Common myeloid progenitor, CD34-positive (primary cell): ENCODE results near the gene PHIP.

Experiments
- CTCF ChIA-PET: fragments of 350-600 bp; sonication (Branson Sonifier 250); formaldehyde crosslinking; loops from one replicate; lab custom pipeline; 2021; ENCODE audit warnings: antibody characterized with exemption; lab: Charles Lee
- POLR2A ChIA-PET: fragments of 350-600 bp; sonication (Branson Sonifier 250); formaldehyde crosslinking; loops from one replicate; lab custom pipeline; 2021; ENCODE audit warnings: antibody characterized with exemption; lab: Charles Lee
- DNase-seq, 3 donors: peaks; one replicate each; pipeline versions ENCODE4 v3.0.0 to v3.0.0-alpha.2; 2013
- H3K27ac ChIP-seq, 2 experiments: 1 replicate in 1 of 2; 2 replicates in 1 of 2; pipeline ENCODE4 v1.7.0; 2013; ENCODE audit warnings: inconsistent platforms in 2 of 2, low read length in 2 of 2, mild to moderate bottlenecking in 2 of 2, low read depth in 1 of 2, moderate library complexity in 1 of 2; ENCODE audit not compliant: severe bottlenecking in 2 of 2, insufficient read depth in 1 of 2, poor library complexity in 1 of 2
- H3K27me3 ChIP-seq, 5 experiments: replicated peaks in 2 of 5; 1 replicate in 3 of 5; 2 replicates in 2 of 5; pipeline versions ENCODE4 v1.6.1 to v1.7.0; 2013; ENCODE audit warnings: low read length in 4 of 5, mild to moderate bottlenecking in 2 of 5, moderate library complexity in 2 of 5, inconsistent platforms in 1 of 5; ENCODE audit not compliant: insufficient read depth in 5 of 5, control insufficient read depth in 4 of 5
- H3K36me3 ChIP-seq, 4 experiments: 1 replicate in 2 of 4; 2 replicates in 2 of 4; pipeline versions ENCODE4 v1.6.1 to v1.7.0; 2013; ENCODE audit warnings: low read length in 3 of 4, control low read depth in 1 of 4, mild to moderate bottlenecking in 1 of 4; ENCODE audit not compliant: control insufficient read depth in 4 of 4, insufficient read depth in 4 of 4
- H3K4me1 ChIP-seq, 4 experiments: 1 replicate in 3 of 4; 2 replicates in 1 of 4; pipeline versions ENCODE4 v1.6.1 to v1.7.1; 2013; ENCODE audit warnings: low read length in 3 of 4, mild to moderate bottlenecking in 3 of 4, control low read depth in 1 of 4, inconsistent platforms in 1 of 4, moderate library complexity in 1 of 4; ENCODE audit not compliant: control insufficient read depth in 4 of 4, insufficient read depth in 4 of 4; ENCODE audit errors: control extremely low read depth in 1 of 4
- H3K4me3 ChIP-seq, 7 experiments: 1 replicate in 4 of 7; 2 replicates in 3 of 7; pipeline versions ENCODE4 v1.5.1 to v1.7.0; 2013; ENCODE audit warnings: mild to moderate bottlenecking in 7 of 7, low read length in 6 of 7, moderate library complexity in 6 of 7, inconsistent platforms in 2 of 7, low read depth in 2 of 7, control low read depth in 1 of 7; ENCODE audit not compliant: insufficient read depth in 4 of 7, control insufficient read depth in 1 of 7; ENCODE audit errors: extremely low read depth in 1 of 7
- H3K9me3 ChIP-seq, 5 experiments: 1 replicate in 4 of 5; 2 replicates in 1 of 5; pipeline versions ENCODE4 v1.6.1 to v1.7.1; 2013; ENCODE audit warnings: low read length in 4 of 5, mild to moderate bottlenecking in 2 of 5, inconsistent platforms in 1 of 5, low read depth in 1 of 5, moderate library complexity in 1 of 5; ENCODE audit not compliant: control insufficient read depth in 4 of 5, insufficient read depth in 2 of 5; ENCODE audit errors: control extremely low read depth in 1 of 5
- WGBS: methylation state at CpG from one replicate; pipeline ENCODE4 v1.1.5; 2013; ENCODE audit not compliant: insufficient coverage; 5-methylcytosine and 5-hydroxymethylcytosine counted together

The PHIP gene

DNA sequence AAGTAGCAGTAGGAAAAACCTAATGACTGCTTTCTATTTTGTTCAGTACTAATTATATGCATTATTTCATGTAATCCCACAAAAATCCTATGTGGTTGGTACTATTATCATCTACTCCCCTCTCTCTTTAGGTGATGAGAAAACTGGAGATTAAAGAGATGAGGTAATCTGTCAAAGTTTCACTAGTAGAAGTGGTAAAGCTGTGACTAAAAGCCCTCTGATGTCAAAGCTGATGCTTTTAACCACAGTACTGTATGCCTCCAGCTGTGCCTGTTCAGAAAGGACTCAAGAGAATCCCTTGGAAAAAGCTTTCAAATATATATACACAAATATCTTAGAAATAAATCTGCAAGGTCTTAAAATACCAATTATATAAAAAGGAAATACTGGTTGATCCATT is 38.0 kb downstream of the PHIP start:
- Histone ChIP-seq H3K4me3 (no peak overlapping the region), H3K36me3 (peaks cover 11 to 55% (median 33%) of the 10 kb centered on the region in 4 experiments), H3K9me3 (no peaks in the 10 kb centered on the region), H3K27me3 (no peaks in the 10 kb centered on the region), H3K4me1 (peaks cover 0 to 3% (median 0%) of the 10 kb centered on the region in 4 experiments), H3K27ac (no peak overlapping the region)
- POLR2A ChIA-PET = no interaction called here
- no peak for DNase-seq
- CTCF ChIA-PET = no interaction called here

DNA sequence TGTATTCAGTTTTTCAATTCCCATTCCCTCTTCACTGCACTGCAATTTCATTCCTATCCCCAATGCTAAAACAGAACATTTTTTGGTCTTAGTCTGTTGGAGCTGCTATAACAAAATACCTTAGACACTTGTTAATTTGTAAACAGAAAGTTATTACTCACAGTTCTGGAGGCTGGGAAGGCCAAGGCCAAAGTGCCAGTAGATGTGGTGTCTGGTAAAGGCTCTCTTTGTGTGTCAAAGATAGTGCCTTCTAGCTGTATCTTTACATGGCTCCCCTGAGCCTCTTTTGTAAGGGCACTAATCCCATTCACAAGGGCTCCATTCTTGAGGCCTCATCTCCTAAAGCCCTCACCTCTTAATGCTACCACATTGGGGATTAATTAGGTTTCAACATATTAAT is 40.0 kb downstream of the PHIP start:
- Histone ChIP-seq H3K36me3 (peaks cover 14 to 69% (median 49%) of the 10 kb centered on the region in 4 experiments), H3K4me3 (no peak overlapping the region), H3K27ac (no peak overlapping the region), H3K27me3 (no peaks in the 10 kb centered on the region), H3K9me3 (peaks cover 0 to 7% (median 0%) of the 10 kb centered on the region in 5 experiments), H3K4me1 (peaks cover 0 to 3% (median 0%) of the 10 kb centered on the region in 4 experiments)
- ChIA-PET CTCF (no interaction called here), POLR2A (no interaction called here)
- DNase-seq = no peak

DNA sequence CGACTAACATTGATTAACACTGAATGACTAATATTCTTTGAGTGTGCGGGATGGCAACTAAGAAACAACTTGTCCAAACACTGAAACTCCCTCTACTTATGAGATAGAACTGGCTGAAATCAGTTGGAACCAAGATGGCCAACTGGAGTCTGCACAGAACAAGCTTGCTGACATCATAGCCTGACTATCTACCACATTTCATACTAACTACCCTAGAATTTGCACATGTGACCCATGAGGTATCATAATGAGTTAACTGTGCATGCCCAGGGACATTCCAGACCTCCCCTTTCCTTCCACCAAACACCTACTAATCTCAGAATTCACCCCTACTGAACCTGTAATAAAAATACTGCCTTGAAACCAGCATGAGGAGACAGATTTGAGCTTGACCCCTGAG is 43.2 kb downstream of the PHIP start:
- Histone ChIP-seq H3K27me3 (no peaks in the 10 kb centered on the region), H3K4me1 (peaks cover 0 to 3% (median 0%) of the 10 kb centered on the region in 4 experiments), H3K27ac (no peak overlapping the region), H3K9me3 (peaks cover 0 to 10% (median 0%) of the 10 kb centered on the region in 5 experiments), H3K4me3 (no peak overlapping the region), H3K36me3 (peaks cover 14 to 62% (median 46%) of the 10 kb centered on the region in 4 experiments)
- 100% methylated on average over 1 of the region's 2 CpGs for WGBS
- DNase-seq = no peak
- POLR2A ChIA-PET = no interaction called here
- CTCF ChIA-PET = interaction anchor here (1.4 kb wide), 1 partner anchor 10 kb away, joined by 4 read pairs; no protein-coding TSS in a partner anchor

DNA sequence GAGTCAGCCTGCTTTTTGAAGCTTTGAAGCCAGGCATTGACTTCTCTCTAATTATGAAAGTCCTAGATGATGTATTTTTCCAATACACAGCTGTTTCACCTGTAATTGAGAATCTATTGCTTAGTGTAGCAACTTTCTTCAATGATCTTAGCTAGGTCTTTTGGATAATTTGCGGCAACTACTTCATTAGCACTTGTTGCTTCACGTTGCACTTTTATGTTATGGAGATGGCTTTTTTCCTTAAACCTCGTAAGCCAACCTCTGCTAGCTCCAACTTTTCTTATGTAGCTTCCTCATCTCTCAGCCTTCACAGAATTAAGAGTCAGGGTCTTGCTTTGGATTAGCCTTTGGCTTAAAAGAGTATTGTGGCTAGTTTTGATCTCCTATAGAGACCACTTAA is 44.8 kb downstream of the PHIP start:
- H3K27ac ChIP-seq = no peak overlapping the region
- peaks cover 19 to 53% (median 39%) of the 10 kb centered on the region in 4 experiments for H3K36me3 ChIP-seq
- ChIA-PET POLR2A (interaction anchor here (0.6 kb wide), 1 partner anchor 461 kb away, joined by 5 read pairs; no protein-coding TSS in a partner anchor), CTCF (interaction anchor here (0.7 kb wide), 1 partner anchor 23 kb away, joined by 3 read pairs; no protein-coding TSS in a partner anchor)
- H3K4me1 ChIP-seq = peaks cover 0 to 3% (median 0%) of the 10 kb centered on the region in 4 experiments
- DNase-seq = no peak
- WGBS = 100% methylated on average over 1 of the region's 3 CpGs
- H3K9me3 ChIP-seq = peaks cover 0 to 10% (median 0%) of the 10 kb centered on the region in 5 experiments
- H3K27me3 ChIP-seq = no peaks in the 10 kb centered on the region
- H3K4me3 ChIP-seq = no peak overlapping the region

- Histone ChIP-seq H3K36me3 (peaks cover 13 to 45% (median 32%) of the 10 kb centered on the region in 4 experiments), H3K4me3 (no peak overlapping the region), H3K9me3 (peaks cover 0 to 10% (median 0%) of the 10 kb centered on the region in 5 experiments), H3K4me1 (peaks cover 0 to 3% (median 0%) of the 10 kb centered on the region in 4 experiments), H3K27ac (no peak overlapping the region), H3K27me3 (no peaks in the 10 kb centered on the region)
- ChIA-PET POLR2A (no interaction called here), CTCF (interaction anchor here (1.3 to 1.6 kb wide), 2 partner anchors 13 to 17 kb away, joined by 3 to 5 read pairs; no protein-coding TSS in a partner anchor)
- 67% methylated on average over 1 of the region's 3 CpGs for WGBS
- peak in 2 of 3 donors; percentile 18 to 32 for DNase-seq
Measured at GRCh38 chr6:79031821-79032590, 46.0 kb downstream of the PHIP start.

GRCh38 chr6:79030511-79030910 is 47.5 kb downstream of the PHIP start:
- Histone ChIP-seq H3K4me3 (no peak overlapping the region), H3K36me3 (peaks cover 13 to 45% (median 32%) of the 10 kb centered on the region in 4 experiments), H3K9me3 (peaks cover 0 to 10% (median 0%) of the 10 kb centered on the region in 5 experiments), H3K27ac (no peak overlapping the region), H3K4me1 (no peaks in the 10 kb centered on the region), H3K27me3 (no peaks in the 10 kb centered on the region)
- ChIA-PET POLR2A (no interaction called here), CTCF (interaction anchor here (0.6 to 1.3 kb wide), 2 partner anchors 13 to 14 kb away, joined by 3 read pairs; no protein-coding TSS in a partner anchor)
- no peak for DNase-seq
- no CpG with 5 or more reads among the region's 1 CpG for whole genome bisulfite sequencing

DNA sequence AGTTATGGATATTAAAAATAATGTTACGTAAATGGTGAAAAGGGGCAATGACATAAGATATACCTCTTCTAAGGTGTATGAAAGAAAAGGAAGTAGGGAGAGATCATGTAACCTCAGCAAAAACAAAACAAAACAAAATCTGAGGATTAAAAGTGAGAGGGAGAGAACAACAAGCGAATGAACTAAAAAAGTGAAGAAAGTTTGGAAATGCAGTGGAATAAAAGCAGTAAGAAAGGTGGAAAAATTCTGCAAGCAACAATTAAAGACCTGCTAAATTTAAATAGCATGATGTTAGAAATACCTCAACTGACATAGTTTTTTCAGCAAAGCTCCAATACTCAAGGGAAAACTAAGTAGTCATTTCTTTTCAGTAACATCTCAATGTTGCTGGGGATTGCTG is 48.0 kb downstream of the PHIP start:
- ChIA-PET CTCF (interaction anchor here (0.6 kb wide), 1 partner anchor 14 kb away, joined by 3 read pairs; no protein-coding TSS in a partner anchor), POLR2A (no interaction called here)
- no peak overlapping the region for H3K27ac ChIP-seq
- H3K4me1 ChIP-seq = no peaks in the 10 kb centered on the region
- no peak for DNase-seq
- WGBS = no CpG with 5 or more reads among the region's 2 CpGs
- peaks cover 0 to 10% (median 0%) of the 10 kb centered on the region in 5 experiments for H3K9me3 ChIP-seq
- H3K27me3 ChIP-seq = no peaks in the 10 kb centered on the region
- peaks cover 13 to 44% (median 31%) of the 10 kb centered on the region in 4 experiments for H3K36me3 ChIP-seq
- H3K4me3 ChIP-seq = no peak overlapping the region
